Adrenal gland (tissue), 5 donors: Measurements from ENCODE around the gene LAD1.

Experiments
- CTCF ChIP-seq, 6 experiments: fragments of 450-650 bp in 4 of 6; fragments of 200-600 bp in 2 of 6; sonication (generic) in 1 of 6; IDR thresholded peaks; 1 replicate in 5 of 6; 2 replicates in 1 of 6; pipeline versions ENCODE4 v1.5.1 to v1.8.0; 2016 to 2021; ENCODE audit warnings: antibody characterized with exemption in 6 of 6, mild to moderate bottlenecking in 2 of 6, moderate library complexity in 1 of 6
- POLR2A ChIP-seq, 2 donors: fragments of 450-650 bp; IDR thresholded peaks; one replicate each; pipeline ENCODE4 v1.6.1; 2017; ENCODE audit warnings: antibody characterized with exemption in 2 of 2, mild to moderate bottlenecking in 2 of 2, moderate library complexity in 1 of 2
- donor health status: DM: no; HTN: no; CAD: no.

GRCh38 chr1:201331166-201331565, 68.0 kb downstream of the LAD1 start:
- TF ChIP-seq CTCF (IDR thresholded peaks at IDR 0.05) (no peak), POLR2A (IDR thresholded peaks at IDR 0.05) (no peak)
